Activated naive CD4-positive, alpha-beta T cell treated with anti-CD3 and anti-CD28 coated beads, Interleukin-2, amount 50 U/mL, for 72 hours (primary cell): ENCODE data around the gene SDK1. TPM values are rescaled to one million over a fixed set of nuclear protein-coding genes. Genes with fewer than 3 reads are reported as not detected.

Experiments used
- ATAC-seq, 2 donors: fragments of 150-1000 bp; cut with Tn5 transposase; 2 replicates each; pipeline ENCODE4 v1.10.0; 2021; ENCODE audit warnings: mild to moderate bottlenecking in 2 of 2, moderate library complexity in 2 of 2
- DNase-seq, 2 donors: peaks; one replicate each; pipeline ENCODE4 v3.0.0; 2021 to 2022; ENCODE audit warnings: low spot score in 2 of 2
- H3K27ac Mint-ChIP-seq, 2 donors: one replicate each; pipeline ENCODE4 v1.8.0; 2022; ENCODE audit warnings: mild to moderate bottlenecking in 2 of 2, mixed read lengths in 2 of 2
- H3K36me3 Mint-ChIP-seq, 2 donors: one replicate each; pipeline ENCODE4 v1.8.0; 2022; ENCODE audit warnings: mixed read lengths in 2 of 2
- H3K9me3 Mint-ChIP-seq, 2 donors: one replicate each; pipeline ENCODE4 v1.8.0; 2022; ENCODE audit warnings: mixed read lengths in 2 of 2
- total RNA-seq, 2 donors: library from RNA; stranded (reverse); gene quantifications; one replicate each; pipeline ENCODE4 v1.2.3, GENCODE V29; 2022

Gene SDK1
- total RNA-seq, 2 donors from 2014 or later, result 1.3 to 2.1 TPM

GRCh38 chr7:3453398-3453797, 152.3 kb downstream of the SDK1 start:
- peaks cover 11 to 22% of the 10 kb centered on the region in 2 donors for H3K9me3 Mint-ChIP-seq
- ATAC-seq, result no peak
- H3K27ac Mint-ChIP-seq, result no peak overlapping the region
- no peak for DNase-seq
- H3K36me3 Mint-ChIP-seq, result peaks cover 12 to 23% of the 10 kb centered on the region in 2 donors

GRCh38 chr7:3455806-3456595, 154.9 kb downstream of the SDK1 start:
- no peak for DNase-seq
- peaks cover 12 to 23% of the 10 kb centered on the region in 2 donors for H3K36me3 Mint-ChIP-seq
- no peak overlapping the region for H3K27ac Mint-ChIP-seq

GRCh38 chr7:3459111-3459510, 158.1 kb downstream of the SDK1 start:
- H3K9me3 Mint-ChIP-seq, result peaks cover 11 to 22% of the 10 kb centered on the region in 2 donors
- no peak overlapping the region for H3K27ac Mint-ChIP-seq
- ATAC-seq (no peak), DNase-seq (no peak)
- peaks cover 12 to 23% of the 10 kb centered on the region in 2 donors for H3K36me3 Mint-ChIP-seq

More at GRCh38 chr7:3455806-3456595, 154.9 kb downstream of the SDK1 start:
- peaks cover 11 to 22% of the 10 kb centered on the region in 2 donors for H3K9me3 Mint-ChIP-seq
- no peak for ATAC-seq

- peak; percentile 94 to 95 for ATAC-seq
- Mint-ChIP-seq H3K27ac (peak overlapping the region; percentile 77 to 89), H3K36me3 (peaks cover 9 to 14% of the 10 kb centered on the region in 2 donors), H3K9me3 (peaks cover 10 to 13% of the 10 kb centered on the region in 2 donors)
- DNase-seq, result peak; percentile 52 to 66
Observed at GRCh38 chr7:3461923-3462322, 160.9 kb downstream of the SDK1 start.

- no peak overlapping the region for H3K27ac Mint-ChIP-seq
- H3K9me3 Mint-ChIP-seq, result no peaks in the 10 kb centered on the region
- DNase-seq, result no peak
- ATAC-seq, result no peak
- no peaks in the 10 kb centered on the region for H3K36me3 Mint-ChIP-seq
Observed at GRCh38 chr7:3463696-3464095, 162.6 kb downstream of the SDK1 start.

- H3K36me3 Mint-ChIP-seq, result no peaks in the 10 kb centered on the region
- peak in 1 of 2 donors; percentile 20 for DNase-seq
- peak; percentile 51 to 60 for ATAC-seq
- peak overlapping the region in 1 of 2 donors; percentile 13 for H3K27ac Mint-ChIP-seq
- no peaks in the 10 kb centered on the region for H3K9me3 Mint-ChIP-seq
Observed at GRCh38 chr7:3464900-3465622, 164.0 kb downstream of the SDK1 start.

- Mint-ChIP-seq H3K27ac (peak overlapping the region in 1 of 2 donors; percentile 13), H3K9me3 (no peaks in the 10 kb centered on the region), H3K36me3 (no peaks in the 10 kb centered on the region)
- ATAC-seq (no peak), DNase-seq (no peak)
Observed at GRCh38 chr7:3466261-3466660, 165.2 kb downstream of the SDK1 start.

- Mint-ChIP-seq H3K27ac (no peak overlapping the region), H3K9me3 (peaks cover 0 to 5% of the 10 kb centered on the region in 2 donors), H3K36me3 (no peaks in the 10 kb centered on the region)
- ATAC-seq (no peak), DNase-seq (no peak)
Observed at GRCh38 chr7:3469641-3470040, 168.6 kb downstream of the SDK1 start.

GRCh38 chr7:3480197-3480596, 179.1 kb downstream of the SDK1 start:
- ATAC-seq (no peak), DNase-seq (no peak)
- Mint-ChIP-seq H3K27ac (no peak overlapping the region), H3K36me3 (no peaks in the 10 kb centered on the region), H3K9me3 (no peaks in the 10 kb centered on the region)

- H3K9me3 Mint-ChIP-seq, result no peaks in the 10 kb centered on the region
- DNase-seq (no peak), ATAC-seq (no peak)
- no peaks in the 10 kb centered on the region for H3K36me3 Mint-ChIP-seq
- H3K27ac Mint-ChIP-seq, result no peak overlapping the region
Observed at GRCh38 chr7:3481435-3481834, 180.4 kb downstream of the SDK1 start.

GRCh38 chr7:3482147-3482921, 181.3 kb downstream of the SDK1 start:
- Mint-ChIP-seq H3K36me3 (no peaks in the 10 kb centered on the region), H3K27ac (no peak overlapping the region), H3K9me3 (no peaks in the 10 kb centered on the region)
- DNase-seq, result no peak
- ATAC-seq, result no peak

- Mint-ChIP-seq H3K36me3 (no peaks in the 10 kb centered on the region), H3K27ac (no peak overlapping the region), H3K9me3 (no peaks in the 10 kb centered on the region)
- ATAC-seq, result no peak
- no peak for DNase-seq
Observed at GRCh38 chr7:3486841-3487240, 185.8 kb downstream of the SDK1 start.

GRCh38 chr7:3488829-3489228, 187.8 kb downstream of the SDK1 start:
- ATAC-seq (no peak), DNase-seq (no peak)
- Mint-ChIP-seq H3K36me3 (no peaks in the 10 kb centered on the region), H3K27ac (no peak overlapping the region), H3K9me3 (no peaks in the 10 kb centered on the region)

GRCh38 chr7:3493499-3493898, 192.4 kb downstream of the SDK1 start:
- H3K27ac Mint-ChIP-seq, result peak overlapping the region in 1 of 2 donors; percentile 33
- DNase-seq, result no peak
- no peaks in the 10 kb centered on the region for H3K36me3 Mint-ChIP-seq
- H3K9me3 Mint-ChIP-seq, result peaks cover 0 to 2% of the 10 kb centered on the region in 2 donors
- peak; percentile 57 to 62 for ATAC-seq

GRCh38 chr7:3494947-3495346, 193.9 kb downstream of the SDK1 start:
- DNase-seq (no peak), ATAC-seq (peak; percentile 34 to 47)
- H3K27ac Mint-ChIP-seq, result no peak overlapping the region
- H3K9me3 Mint-ChIP-seq, result peaks cover 8 to 13% of the 10 kb centered on the region in 2 donors
- peaks cover 0 to 5% of the 10 kb centered on the region in 2 donors for H3K36me3 Mint-ChIP-seq

GRCh38 chr7:3495530-3495929, 194.5 kb downstream of the SDK1 start:
- Mint-ChIP-seq H3K27ac (no peak overlapping the region), H3K36me3 (peaks cover 0 to 10% of the 10 kb centered on the region in 2 donors), H3K9me3 (peaks cover 13 to 18% of the 10 kb centered on the region in 2 donors)
- DNase-seq (no peak), ATAC-seq (no peak)

- peaks cover 3 to 11% of the 10 kb centered on the region in 2 donors for H3K36me3 Mint-ChIP-seq
Observed at GRCh38 chr7:3495954-3496353, 194.9 kb downstream of the SDK1 start.

More at GRCh38 chr7:3495954-3496353, 194.9 kb downstream of the SDK1 start:
- ATAC-seq, result no peak
- Mint-ChIP-seq H3K9me3 (peaks cover 15 to 18% of the 10 kb centered on the region in 2 donors), H3K27ac (no peak overlapping the region)
- DNase-seq, result no peak
